GM19372 (cell line): ENCODE measurements around the gene MEI4.

Experiments
- ATAC-seq: cut with Tn5 transposase; IDR thresholded peaks from one replicate; pipeline ENCODE4 v1.9.1; 2021; ENCODE audit warnings: mild to moderate bottlenecking, low read depth, moderate library complexity; ENCODE audit not compliant: unreplicated experiment

MEI4 gene

GRCh38 chr6:77926198-77926751 is 273.4 kb downstream of the MEI4 start:
- no peak for ATAC-seq

GRCh38 chr6:77930382-77930781 is 277.5 kb downstream of the MEI4 start:
- no peak for ATAC-seq

GRCh38 chr6:77930952-77931351 is 278.1 kb downstream of the MEI4 start:
- ATAC-seq: no peak

GRCh38 chr6:77962070-77962469 is 309.2 kb downstream of the MEI4 start:
- ATAC-seq: no peak

- ATAC-seq: no peak
These were observed 312.6 kb downstream of the MEI4 start for GRCh38 chr6:77965449-77965848.

- ATAC-seq: no peak
These were observed 319.5 kb downstream of the MEI4 start for GRCh38 chr6:77972334-77972733.
